Keratinocyte (primary cell): ENCODE results near the gene SERPINI1.

Experiments
- EZH2 ChIP-seq: IDR thresholded peaks from one replicate; pipeline ENCODE4 v1.6.1; 2012; ENCODE audit warnings: inconsistent platforms, mild to moderate bottlenecking, low read length, moderate library complexity
- TF ChIP-seq, protein P1 (sequence below), 3 experiments: IDR thresholded peaks in 1 of 3; conservative IDR thresholded peaks in 1 of 3; optimal IDR thresholded peaks in 1 of 3; 2 replicates in 2 of 3; 3 replicates in 1 of 3; pipeline versions ENCODE3 to v1.5.1; 2011; ENCODE audit warnings: low read length in 3 of 3, mild to moderate bottlenecking in 3 of 3, moderate library complexity in 2 of 3, control low read depth in 1 of 3, inconsistent platforms in 1 of 3; ENCODE audit not compliant: insufficient read depth in 2 of 3; ENCODE audit errors: extremely low read depth in 1 of 3

DNA sequence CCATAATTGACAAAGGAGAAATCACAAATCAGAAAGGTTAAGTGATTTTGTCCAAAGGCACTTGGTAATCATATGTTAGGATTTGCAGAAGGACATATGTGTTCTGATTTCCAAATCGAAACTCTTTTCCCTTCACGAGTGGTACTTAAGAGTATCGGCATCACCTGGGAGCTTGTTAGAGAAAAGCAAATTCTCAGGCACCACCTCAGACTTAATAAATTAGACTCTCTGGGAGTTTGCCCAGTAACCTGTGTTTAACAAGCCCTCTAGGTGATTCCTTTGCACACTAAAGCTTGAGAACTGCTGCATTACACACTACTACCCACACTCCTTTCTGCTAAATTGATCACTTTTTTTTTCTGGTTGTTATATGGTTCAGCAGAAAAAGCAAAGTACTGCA lies 116.2 kb downstream of the SERPINI1 start:
- TF ChIP-seq, protein P1, sequence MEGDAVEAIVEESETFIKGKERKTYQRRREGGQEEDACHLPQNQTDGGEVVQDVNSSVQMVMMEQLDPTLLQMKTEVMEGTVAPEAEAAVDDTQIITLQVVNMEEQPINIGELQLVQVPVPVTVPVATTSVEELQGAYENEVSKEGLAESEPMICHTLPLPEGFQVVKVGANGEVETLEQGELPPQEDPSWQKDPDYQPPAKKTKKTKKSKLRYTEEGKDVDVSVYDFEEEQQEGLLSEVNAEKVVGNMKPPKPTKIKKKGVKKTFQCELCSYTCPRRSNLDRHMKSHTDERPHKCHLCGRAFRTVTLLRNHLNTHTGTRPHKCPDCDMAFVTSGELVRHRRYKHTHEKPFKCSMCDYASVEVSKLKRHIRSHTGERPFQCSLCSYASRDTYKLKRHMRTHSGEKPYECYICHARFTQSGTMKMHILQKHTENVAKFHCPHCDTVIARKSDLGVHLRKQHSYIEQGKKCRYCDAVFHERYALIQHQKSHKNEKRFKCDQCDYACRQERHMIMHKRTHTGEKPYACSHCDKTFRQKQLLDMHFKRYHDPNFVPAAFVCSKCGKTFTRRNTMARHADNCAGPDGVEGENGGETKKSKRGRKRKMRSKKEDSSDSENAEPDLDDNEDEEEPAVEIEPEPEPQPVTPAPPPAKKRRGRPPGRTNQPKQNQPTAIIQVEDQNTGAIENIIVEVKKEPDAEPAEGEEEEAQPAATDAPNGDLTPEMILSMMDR (optimal IDR thresholded peaks at IDR 0.05 in 1 of 3, IDR thresholded peaks at IDR 0.05 in 1 of 3, conservative IDR thresholded peaks at IDR 0.05 in 1 of 3; ENCODE audit: extremely low read depth in 1 of 3, insufficient read depth in 2 of 3, low read length in 3 of 3), result no peak
- no peak for TF ChIP-seq EZH2
